Esophagus mucosa (tissue), 1 donor: Measurements from ENCODE around the gene RHEB. TPM values are rescaled to one million over a fixed set of nuclear protein-coding genes. Genes with fewer than 3 reads are reported as not detected.
A peak's percentile ranks its signal among the peaks of the same experiment; 100 is the strongest.
"Not testable (repeated sequence)": the region's sequence is repeated elsewhere in the genome, so short reads cannot be mapped to it uniquely, and the experiment has no call there.

Source experiments
- ATAC-seq: fragments of 200-7000 bp; cut with Tn5 transposase; one replicate; pipeline ENCODE4 v1.9.1; 2020
- total RNA-seq: library from RNA; stranded (reverse); gene quantifications from one replicate; pipeline ENCODE4 v1.2.4, GENCODE V29; 2023
- donor health status: DM: yes; HTN: yes; CAD: no.

The RHEB gene, protein sequence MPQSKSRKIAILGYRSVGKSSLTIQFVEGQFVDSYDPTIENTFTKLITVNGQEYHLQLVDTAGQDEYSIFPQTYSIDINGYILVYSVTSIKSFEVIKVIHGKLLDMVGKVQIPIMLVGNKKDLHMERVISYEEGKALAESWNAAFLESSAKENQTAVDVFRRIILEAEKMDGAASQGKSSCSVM
- total RNA-seq = 48.4 TPM

DNA sequence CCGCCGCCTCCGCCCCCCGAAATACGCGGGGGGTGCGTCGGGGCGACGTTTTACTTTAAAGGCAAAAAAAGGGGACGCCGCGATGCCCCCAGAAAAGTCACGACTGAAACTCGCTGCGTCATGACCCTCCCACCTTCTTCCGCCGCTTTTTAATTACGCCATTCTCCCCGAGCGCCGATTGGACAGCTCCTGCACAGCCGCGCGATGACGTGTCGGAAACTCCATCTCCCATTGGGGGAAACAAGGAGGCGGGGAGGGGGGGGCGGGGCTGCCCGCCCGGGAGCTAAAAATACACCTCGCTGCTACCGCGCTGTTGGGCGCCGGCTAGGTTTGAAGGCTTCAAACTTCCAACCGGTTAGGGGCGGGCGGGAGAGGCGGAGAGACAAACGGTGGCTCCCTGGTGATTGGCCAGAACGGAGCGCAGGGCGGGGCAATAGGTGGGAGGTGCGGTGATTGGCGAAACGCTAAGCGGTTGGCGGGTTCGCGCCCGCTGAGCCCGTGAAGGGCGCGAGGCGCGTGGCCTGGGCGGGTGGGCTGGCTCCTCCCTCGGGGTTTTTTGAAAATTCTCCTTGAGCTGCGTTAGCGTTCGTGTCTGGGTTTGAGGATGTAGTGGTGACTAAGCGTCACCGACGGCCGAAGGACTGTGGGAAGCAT lies at the start of gene RHEB:
RHEB (minus strand) TSS at position 131 of the 654 bp plus-strand sequence. CDS start 384 bp downstream, outside the sequence.
- peak; percentile 96 for ATAC-seq

DNA sequence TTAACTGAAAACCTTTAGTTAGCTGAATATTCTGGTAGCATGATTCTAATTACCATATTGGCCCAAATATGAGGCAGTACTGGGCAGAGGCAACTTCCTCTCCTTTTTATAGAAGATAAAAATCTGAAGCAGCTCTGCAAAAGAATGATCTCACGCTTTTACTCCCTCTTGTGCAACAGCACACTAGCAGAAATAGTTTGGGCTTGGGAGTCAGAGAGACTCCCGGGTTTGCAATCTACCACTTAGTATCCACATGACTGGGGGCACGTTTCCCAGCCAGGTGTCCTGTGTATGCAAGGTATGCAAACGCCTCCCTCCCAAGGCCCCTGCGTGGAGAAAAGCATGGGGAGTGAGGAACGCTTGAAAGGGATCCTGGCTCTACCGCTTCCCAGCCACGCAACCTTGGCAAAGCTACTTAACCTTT lies 47.2 kb upstream of the RHEB start:
- no peak for ATAC-seq

DNA sequence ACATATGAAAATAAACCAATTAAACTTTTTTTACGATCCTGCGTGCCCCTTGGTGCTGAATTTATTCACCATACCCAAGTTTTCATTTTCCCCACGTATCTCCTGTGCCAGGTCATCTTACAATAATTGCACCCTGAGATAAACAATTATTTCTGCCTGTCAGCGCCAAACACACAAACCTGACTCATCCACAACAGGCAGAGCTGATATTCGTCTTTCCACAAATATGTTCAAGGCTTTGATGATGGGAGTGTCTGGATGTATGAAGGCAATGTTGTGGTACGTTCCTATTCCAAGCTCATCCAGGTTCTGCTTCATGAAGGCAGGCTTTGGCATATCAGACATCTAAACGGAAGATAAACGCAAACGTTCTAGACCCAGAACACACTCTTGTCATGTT lies 45.8 kb upstream of the RHEB start:
- no peak for ATAC-seq

DNA sequence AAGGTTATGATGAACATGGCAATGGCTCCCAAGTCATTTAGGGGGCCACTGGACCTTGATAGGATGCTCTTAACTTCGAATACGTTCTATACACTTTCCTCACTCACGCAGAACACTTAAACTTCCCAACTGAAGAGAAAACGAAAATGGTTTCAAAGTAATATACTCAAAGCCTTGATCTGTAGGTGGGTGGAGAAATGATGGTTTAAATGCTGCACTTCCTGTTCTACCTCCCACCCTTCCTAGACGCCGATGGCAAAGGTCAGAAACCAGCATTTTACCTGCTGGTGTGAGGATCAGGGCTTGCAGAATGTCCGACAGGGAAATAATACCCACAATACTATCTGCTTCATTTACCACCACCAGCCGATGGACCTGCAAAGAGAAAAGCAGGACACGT lies 40.5 kb upstream of the RHEB start:
- no peak for ATAC-seq

DNA sequence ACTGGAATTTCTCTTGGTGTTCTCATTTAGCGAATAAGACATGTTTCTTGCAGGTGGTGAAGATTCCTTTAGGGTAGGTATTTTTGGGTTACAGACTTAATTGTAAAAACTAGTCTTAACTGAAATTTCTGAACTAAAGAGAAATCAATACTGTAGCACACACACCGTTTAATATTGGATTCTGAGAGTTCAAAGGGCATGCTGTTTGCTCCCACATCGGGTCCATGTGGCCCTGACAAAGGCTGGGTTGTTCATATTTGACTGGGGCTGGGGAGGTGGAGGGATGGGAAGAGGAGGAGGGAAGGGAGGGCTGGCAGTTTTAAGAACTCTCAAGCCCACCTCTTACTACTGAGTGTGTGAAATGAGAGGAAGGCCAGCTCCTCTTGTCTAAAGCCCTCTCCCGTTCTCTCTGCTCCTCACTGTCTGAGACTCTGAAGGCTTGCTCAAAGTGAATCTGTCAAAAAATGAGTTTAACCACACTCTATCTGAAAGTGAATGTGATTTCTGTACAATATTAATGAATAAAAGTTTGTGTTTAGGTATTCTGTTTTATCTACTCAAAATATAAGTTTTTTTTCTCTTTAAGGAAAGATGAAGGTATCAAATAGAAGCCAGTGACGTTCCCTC lies 40.0 kb upstream of the RHEB start:
- no peak for ATAC-seq

DNA sequence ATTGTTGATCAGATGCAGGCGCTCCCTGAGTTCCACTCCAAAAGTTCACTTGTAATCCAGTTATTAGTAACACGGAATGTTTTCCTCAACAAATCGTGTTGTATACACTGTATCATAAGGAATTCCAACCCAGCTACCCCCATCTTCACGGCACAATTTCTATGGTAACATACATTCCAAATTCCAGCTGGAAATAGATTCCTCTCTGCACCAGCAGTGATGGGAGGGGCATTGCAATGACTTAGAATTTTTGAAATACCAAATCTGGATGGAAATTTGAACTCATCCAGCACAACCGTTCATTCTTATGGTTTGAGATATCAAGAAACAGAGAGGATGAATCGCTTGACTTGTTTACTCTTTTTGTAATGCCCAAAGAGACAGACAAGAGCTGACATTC lies 38.9 kb upstream of the RHEB start:
- ATAC-seq = no peak

DNA sequence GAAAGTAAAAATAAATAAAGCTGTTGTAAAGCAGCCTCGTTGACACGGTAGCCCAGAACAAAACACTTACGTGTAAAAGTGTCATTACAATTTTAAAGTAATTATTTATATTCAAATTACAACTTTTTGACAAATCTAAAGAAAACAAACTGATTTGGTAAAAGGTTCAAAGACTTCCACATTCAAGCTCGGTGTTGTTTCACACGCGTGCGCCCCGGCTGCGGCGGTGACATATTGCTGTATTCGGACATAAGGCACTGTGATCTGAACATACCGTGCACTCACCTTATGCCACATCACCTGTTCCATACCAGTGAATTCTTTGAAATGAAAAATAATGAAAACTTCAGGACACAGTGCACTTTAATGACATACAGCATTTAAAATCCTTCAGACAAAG lies 36.9 kb upstream of the RHEB start:
- ATAC-seq = no peak

DNA sequence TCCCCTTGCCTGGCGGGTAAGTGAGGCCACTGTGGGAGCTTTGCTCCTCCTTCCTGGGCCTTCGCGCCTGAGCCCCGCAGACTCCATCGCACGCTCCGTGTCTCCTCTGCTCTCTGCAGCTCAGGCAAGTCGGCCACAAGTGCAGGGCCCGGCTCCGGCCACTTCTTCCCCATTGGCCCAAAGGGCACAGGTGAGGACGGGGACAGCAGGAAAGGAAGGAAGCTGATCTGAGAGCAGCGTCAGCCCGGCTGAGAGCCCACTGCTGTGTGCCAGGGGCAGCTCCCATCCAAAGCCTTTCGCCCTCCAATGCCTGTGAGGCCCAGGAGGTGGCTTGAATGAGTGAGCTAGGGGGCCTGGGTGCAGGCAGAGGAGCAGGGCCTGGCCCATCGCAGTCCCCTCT lies 33.7 kb upstream of the RHEB start:
- ATAC-seq = no peak

DNA sequence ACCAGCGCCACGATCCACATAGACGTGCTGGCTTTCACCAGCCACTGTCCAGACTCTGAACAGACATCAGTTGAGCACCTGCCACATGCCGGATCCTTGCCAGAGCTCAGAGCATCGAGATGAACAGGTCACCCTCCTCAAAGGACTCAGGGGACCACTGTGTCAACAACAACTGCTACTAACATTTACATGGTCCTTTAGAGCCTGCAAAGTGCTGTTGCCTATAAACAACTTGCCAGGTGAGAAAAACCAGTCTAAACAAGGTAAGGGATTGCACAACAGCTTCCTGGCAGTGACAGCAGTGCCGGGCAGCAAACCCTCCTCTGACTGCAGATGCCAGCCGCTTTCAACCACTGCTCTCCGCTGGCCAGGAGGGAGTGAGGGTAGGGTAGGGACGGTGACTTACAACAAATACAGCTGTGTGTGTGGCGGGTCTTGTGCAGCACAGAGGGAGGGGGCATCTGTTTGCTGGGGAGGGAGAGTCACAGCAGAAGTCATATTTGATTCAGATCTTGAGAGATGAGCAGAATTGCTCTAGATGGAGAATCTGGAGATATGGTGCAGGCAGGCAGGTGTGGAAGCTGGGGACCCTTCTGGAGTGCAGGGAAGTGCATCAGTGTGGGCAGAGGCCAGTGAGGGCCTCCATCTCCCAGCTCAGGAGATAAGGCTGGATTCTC lies 32.8 kb upstream of the RHEB start:
- ATAC-seq = peak; percentile 92

DNA sequence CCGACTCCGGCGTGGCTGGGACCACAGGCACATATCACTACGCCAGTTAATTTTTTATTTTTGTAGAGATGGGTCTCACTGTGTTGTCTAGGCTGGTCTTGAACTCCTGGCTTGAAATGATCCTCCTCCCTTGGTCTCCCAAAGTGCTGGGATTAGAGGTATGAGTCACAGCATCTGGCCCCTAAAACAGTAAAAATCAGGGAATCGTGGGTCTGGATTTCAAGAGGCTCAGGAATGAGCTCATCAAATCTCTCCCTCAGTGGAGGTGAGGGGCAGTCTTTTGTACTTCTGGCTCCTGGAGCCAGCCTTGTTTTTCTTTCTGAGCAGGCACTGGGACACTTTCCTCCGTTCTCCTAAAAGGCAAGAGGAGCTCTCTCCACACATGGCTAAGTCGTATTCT lies 32.1 kb upstream of the RHEB start:
- no peak for ATAC-seq

DNA sequence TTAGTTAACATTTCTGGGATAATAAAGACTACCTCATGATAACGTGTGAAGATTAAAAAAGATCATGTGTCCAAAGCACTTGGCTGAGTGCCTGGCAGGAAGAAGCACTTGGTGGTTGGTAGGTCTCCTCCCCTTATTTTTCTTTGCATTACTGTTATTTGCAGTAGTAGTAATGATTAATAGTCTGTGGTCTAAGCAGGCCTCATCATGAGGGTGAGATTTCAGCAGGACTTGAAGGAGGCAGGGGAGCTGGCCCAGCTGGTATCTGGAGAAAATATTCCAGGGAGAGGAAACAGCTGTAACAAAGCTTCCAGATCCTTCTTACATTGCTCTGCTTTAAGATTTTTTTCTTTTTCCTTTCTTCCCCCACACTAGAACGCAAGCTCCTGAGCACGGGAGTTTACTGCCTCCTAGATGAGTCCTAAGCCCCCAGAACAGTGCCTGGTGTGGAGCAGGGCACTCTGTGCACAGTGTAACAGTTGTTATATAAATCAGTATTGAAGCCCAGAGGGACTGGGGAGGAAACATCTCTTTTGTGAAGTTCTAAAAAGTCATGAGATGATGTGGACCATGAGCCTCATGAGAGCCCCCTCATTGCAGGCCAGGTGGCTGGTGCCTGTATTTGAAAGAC lies 31.1 kb upstream of the RHEB start:
- peak; percentile 47 for ATAC-seq

DNA sequence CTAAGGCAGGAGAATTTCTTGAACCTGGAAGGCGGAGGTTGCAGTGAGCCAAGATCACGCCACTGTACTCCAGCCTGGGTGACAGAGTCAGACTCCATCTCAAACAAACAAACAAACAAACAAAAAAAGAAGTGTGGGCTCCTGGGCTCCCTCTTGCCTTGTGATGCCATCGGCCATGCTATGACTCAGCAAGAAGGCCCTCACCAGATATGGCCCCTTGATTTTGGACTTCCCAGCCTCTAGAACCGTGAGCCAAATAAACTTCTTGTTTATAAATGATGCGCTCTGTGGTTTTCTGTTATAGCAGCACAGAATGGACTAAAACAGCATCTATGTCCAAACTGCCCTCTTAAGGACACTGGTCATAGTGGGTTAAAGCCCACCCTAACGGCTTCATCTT lies 29.9 kb upstream of the RHEB start:
- no peak for ATAC-seq

DNA sequence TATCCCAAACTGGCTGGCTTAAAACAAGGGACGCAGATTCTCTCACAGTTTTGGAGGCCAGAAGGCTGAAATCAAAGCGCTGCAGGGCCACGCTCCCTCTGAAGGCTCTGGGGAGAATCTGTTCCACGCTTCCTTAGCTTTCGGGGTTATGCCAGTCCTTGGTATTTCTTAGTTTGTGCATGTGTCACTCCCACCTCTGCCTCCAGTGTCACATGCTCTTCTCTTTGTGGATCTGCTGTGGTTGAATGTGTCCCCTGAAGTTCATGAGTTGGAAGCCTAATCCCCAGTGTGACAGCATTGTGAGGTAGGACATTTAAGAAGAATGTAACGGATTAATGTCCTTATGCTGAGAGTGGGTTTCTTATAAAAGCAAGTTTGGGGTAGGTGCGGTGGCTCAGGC lies 29.4 kb upstream of the RHEB start:
- ATAC-seq = no peak

DNA sequence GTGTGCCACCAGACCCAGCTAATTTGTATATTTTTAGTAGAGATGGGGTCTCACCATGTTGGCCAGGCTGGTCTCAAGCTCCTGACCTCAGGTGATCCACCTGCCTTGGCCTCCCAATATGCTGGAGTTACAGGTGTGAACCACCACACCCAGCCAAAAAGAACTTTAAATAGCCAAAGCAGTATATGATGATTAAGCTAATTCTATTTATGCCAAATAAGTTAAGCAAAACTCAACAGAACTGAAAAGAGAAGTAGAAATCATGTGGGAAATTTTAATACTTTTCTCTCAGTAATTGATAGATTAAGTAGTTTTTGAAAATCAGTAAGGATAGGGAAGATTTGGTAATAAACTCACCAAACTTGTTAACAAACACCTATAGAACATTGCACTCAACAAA lies 24.5 kb upstream of the RHEB start:
- ATAC-seq = no peak

DNA sequence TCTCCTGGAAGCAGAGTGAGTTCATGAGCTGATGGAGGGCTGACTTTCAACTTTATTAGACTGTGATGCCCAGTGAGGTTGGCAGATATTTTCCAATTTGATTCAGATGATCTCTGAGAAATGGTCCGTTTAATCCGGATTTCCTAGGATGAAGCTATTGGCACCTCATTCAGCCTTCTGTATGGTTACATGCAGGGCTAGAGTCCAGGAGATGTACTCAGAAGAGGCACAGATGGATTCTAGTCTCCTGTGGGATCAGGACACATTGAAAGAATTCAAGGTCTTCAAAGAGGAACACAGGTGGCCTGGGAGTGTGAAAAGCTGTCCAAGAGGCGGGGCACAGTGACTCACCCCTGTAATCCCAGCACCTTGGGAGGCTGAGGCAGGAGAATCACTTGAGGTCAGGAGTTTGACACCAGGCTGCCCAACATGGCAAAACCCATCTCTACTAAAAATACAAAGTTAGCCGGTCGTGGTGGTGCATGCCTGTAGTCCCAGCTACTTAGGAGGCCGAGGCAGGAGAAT lies 23.0 kb upstream of the RHEB start:
- ATAC-seq = no peak

DNA sequence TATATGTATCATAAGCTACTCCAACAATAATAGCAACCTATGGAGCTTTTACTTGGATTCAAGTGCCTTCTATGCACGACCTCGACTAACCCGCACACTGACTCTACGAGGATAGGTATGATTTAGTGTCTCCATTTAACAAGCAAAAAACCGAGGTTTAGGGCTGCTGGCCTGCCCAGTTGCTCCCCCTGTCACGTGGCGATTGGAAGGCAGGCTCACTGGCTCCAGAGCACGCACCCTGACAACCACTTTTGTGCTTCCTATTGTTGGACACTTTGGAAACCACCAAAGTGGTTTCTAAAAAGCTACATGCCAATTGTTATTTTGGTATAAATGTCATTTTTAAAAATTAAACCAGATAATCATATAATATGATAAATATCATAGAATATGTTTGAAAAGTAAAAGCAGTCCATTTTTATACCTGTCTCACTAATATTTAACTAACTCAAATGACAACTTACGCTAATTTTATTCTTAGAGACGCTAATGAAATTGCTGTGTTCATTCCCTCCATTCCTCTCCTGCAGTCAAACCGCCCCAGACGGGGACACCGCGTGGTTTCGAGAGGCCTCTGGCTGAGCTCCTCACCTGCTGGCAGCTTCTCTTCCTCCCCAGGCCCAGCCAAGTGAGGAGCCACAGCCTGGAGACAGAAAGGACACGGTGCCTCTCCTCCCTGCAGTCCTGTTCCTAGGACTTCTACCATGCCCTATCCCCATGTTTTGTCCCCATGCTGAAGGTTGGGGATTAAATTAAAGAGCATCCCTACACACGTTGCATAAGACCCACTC lies 22.2 kb upstream of the RHEB start:
- ATAC-seq = no peak

DNA sequence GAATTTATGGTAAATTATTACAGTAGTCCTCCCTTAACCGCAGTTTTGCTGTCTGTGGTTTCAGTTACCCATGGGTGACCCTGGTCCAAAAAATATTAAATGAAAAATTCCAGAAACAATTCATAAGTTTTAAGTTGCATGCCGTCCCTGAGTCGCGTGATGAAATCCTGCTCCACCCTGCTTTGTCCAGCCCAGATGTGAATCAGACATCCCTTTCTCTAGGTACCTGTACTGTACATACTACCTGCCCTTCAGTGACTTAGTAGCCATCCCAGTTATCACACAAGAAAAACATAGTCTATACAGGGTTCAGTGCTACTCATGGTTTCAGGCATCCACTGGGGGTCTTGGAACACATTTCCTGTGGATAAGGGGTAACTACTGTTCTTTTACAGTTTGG lies 20.5 kb upstream of the RHEB start:
- ATAC-seq = peak; percentile 58

DNA sequence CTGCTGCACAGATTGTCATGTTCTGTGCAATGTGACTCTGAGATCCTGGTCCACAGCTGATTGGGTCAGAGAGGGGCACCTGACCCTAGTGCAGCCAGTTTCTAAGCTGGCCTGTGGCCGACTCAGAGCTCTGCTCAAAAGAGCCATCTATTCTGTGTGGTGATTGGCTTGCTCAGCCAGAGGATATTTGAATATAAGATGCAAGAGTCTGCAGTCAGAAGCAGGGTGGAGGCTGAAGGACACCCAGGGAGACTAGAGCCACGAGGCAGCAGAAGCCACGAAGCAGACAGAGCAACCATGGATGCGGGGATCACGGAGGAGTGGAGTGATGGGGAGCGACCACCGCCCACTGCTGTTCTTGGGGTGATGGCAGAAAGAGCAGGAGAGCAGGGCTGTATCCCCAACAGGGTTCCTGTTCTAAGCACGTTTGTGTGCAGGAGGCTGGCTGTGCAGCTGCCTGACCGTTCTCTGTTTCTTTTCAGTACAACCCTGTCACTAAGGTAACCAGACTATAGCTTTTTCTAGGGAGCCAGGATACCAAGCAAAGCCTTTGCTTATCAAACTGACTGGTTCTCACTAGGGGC lies 19.5 kb upstream of the RHEB start:
- peak; percentile 52 for ATAC-seq

DNA sequence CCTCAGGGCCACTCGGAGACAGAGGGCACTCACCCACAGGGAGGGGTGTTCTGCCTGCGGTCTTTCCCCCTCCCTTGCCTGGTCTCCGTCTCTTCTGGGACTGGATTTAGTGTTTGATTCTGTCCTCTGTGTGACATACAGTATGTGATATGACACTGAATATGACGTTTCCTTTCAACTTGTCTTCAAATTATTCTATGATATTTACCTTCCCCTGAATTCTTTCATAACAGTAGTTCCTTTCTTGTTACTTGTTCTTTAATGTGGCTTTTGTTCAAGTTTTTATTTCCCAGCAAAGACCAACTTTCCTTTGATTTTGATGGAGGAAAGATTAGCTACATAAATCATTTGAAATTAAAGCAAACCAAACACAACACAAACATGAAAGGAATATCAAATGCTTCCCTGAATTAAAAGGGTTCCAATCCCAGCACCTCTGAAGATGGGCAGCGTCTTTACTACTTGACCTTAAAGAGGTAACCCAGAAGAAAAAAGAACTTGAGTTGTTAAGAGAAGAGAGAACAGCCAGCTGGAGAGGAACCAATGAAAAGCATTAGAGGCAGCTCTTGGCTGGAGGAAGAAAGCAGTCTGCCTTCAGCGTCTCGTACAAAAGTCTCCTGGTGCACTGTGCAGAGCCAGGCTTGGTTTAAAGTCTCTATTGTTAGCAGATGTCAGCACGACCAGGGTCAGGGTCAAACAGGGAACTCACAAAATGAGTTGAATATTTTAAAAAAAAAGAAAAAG lies 18.3 kb upstream of the RHEB start:
- no peak for ATAC-seq

DNA sequence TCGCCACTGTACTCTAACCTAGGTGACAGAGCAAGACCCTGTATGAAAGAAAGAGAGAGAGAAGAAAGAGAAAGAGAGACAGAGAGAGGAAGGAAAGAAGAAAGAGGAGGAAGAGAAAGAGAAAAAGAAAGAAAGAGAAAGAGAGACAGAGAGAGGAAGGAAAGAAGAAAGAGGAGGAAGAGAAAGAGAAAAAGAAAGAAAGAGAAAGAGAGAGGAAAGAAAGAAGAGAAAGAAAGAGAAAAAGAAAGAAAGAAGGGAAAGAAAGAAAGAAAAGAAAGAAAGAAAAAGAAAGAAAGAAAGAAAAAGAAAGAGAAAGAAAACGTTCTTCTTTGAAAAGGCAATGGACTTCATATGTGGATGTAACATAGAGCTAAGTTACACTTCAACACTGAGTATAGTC lies 16.5 kb upstream of the RHEB start:
- not testable (repeated sequence) for ATAC-seq

DNA sequence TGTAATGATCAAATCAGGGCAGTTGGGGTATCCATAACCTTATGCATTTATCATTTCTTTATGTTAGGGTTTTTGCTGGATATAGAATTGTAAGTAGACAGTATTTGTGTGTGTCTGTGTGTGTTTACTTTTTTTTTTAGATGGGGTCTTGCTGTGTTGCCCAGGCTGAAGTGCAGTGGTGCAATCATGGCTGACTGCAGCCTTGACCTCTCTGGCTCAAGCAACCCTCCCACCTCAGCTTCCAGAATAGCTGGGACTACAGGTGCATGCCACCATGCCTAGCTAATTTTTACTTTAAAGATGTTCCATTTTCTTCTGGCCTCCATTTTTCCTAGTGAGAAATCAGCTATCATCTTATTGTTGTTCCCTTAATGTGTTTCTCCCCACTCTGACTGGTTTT lies 10.1 kb upstream of the RHEB start:
- no peak for ATAC-seq
